Lower lobe of right lung (tissue), 2 donors: ENCODE measurements around the gene TAOK3. TPM values are rescaled to one million over a fixed set of nuclear protein-coding genes. Genes with fewer than 3 reads are reported as not detected.
"Not testable (repeated sequence)": the region's sequence is repeated elsewhere in the genome, so short reads cannot be mapped to it uniquely, and the experiment has no call there.

Source experiments
- ATAC-seq, 2 donors: fragments of 200-7000 bp; cut with Tn5 transposase; one replicate each; pipeline ENCODE4 v1.9.1; 2020 to 2022; ENCODE audit warnings: mild to moderate bottlenecking in 2 of 2, moderate library complexity in 2 of 2
- DNase-seq: peaks from one replicate; pipeline ENCODE4 v3.0.0-alpha.2; 2020
- H3K27ac ChIP-seq: fragments of 200-600 bp; one replicate; pipeline ENCODE4 v1.8.0; 2022
- H3K27me3 ChIP-seq: fragments of 200-600 bp; one replicate; pipeline ENCODE4 v1.8.0; 2022; ENCODE audit warnings: low read depth
- H3K36me3 ChIP-seq: fragments of 200-600 bp; one replicate; pipeline ENCODE4 v1.8.0; 2022; ENCODE audit warnings: mild to moderate bottlenecking
- H3K4me1 ChIP-seq: fragments of 200-600 bp; one replicate; pipeline ENCODE4 v1.8.0; 2022
- H3K4me3 ChIP-seq: fragments of 200-600 bp; one replicate; pipeline ENCODE4 v1.8.0; 2022; ENCODE audit warnings: mild to moderate bottlenecking
- H3K9me3 ChIP-seq: fragments of 200-600 bp; one replicate; pipeline ENCODE4 v1.8.0; 2022
- CTCF ChIP-seq: fragments of 200-600 bp; IDR thresholded peaks from one replicate; pipeline ENCODE4 v1.8.0; 2022; ENCODE audit warnings: antibody characterized with exemption, mild to moderate bottlenecking
- intact Hi-C: fragments of 100-400 bp; cut with DNase I; formaldehyde crosslinking; loops from one replicate; pipeline ENCODE4 v1.11.0; 2022
- total RNA-seq: library from RNA; stranded (reverse); fragmentation: NEBNext Ultra II Directional; extraction: Animal tissue kit (Norgen Biotek cat#: 25700); gene quantifications from one replicate; pipeline ENCODE4 v1.2.1, GENCODE V29; 2021
- donor health status: DM: no; HTN: yes; CAD: no; lungs with severe emphysema.

The TAOK3 gene
- total RNA-seq, 1 donor from 2014 or later, result 68.8 TPM

GRCh38 chr12:118354903-118355302, 17.8 kb downstream of the TAOK3 start:
- Histone ChIP-seq H3K27me3 (no peaks in the 10 kb centered on the region), H3K27ac (no peak overlapping the region), H3K36me3 (no peaks in the 10 kb centered on the region), H3K4me3 (no peak overlapping the region), H3K4me1 (peaks cover 43% of the 10 kb centered on the region), H3K9me3 (no peaks in the 10 kb centered on the region)
- ATAC-seq, result no peak
- intact Hi-C loops, result no loop called here
- no peak for TF ChIP-seq CTCF
- no peak for DNase-seq

GRCh38 chr12:118354503-118354902, 18.2 kb downstream of the TAOK3 start:
- H3K27ac ChIP-seq, H3K9me3 ChIP-seq, ATAC-seq, H3K27me3 ChIP-seq, DNase-seq, H3K4me3 ChIP-seq, H3K36me3 ChIP-seq, intact Hi-C loops: not testable (repeated sequence)
- peaks cover 39% of the 10 kb centered on the region for H3K4me1 ChIP-seq

GRCh38 chr12:118353721-118354120, 19.0 kb downstream of the TAOK3 start:
- H3K4me1 ChIP-seq, result peaks cover 32% of the 10 kb centered on the region
- no peak for TF ChIP-seq CTCF
- ATAC-seq, result no peak
- DNase-seq, result no peak
- H3K36me3 ChIP-seq, result no peaks in the 10 kb centered on the region
- H3K27me3 ChIP-seq, result no peaks in the 10 kb centered on the region
- intact Hi-C loops, result no loop called here
- H3K9me3 ChIP-seq, result no peaks in the 10 kb centered on the region
- no peak overlapping the region for H3K27ac ChIP-seq
- H3K4me3 ChIP-seq, result no peak overlapping the region

GRCh38 chr12:118350908-118351559, 21.7 kb downstream of the TAOK3 start:
- Histone ChIP-seq H3K4me3 (no peak overlapping the region), H3K4me1 (peaks cover 18% of the 10 kb centered on the region), H3K36me3 (no peaks in the 10 kb centered on the region), H3K27ac (no peak overlapping the region), H3K27me3 (no peaks in the 10 kb centered on the region), H3K9me3 (no peaks in the 10 kb centered on the region)
- intact Hi-C loops, result no loop called here
- ATAC-seq (no peak), DNase-seq (no peak)
- no peak for TF ChIP-seq CTCF

GRCh38 chr12:118347916-118348315, 24.8 kb downstream of the TAOK3 start:
- intact Hi-C loops, result no loop called here
- no peak for ATAC-seq
- TF ChIP-seq CTCF, result no peak
- Histone ChIP-seq H3K9me3 (no peaks in the 10 kb centered on the region), H3K27me3 (no peaks in the 10 kb centered on the region), H3K27ac (no peak overlapping the region), H3K4me1 (peaks cover 13% of the 10 kb centered on the region), H3K36me3 (no peaks in the 10 kb centered on the region), H3K4me3 (no peak overlapping the region)
- no peak for DNase-seq

- intact Hi-C loops, result no loop called here
Observed at GRCh38 chr12:118346895-118347294, 25.8 kb downstream of the TAOK3 start.

More at GRCh38 chr12:118346895-118347294, 25.8 kb downstream of the TAOK3 start:
- no peaks in the 10 kb centered on the region for H3K36me3 ChIP-seq
- peaks cover 13% of the 10 kb centered on the region for H3K4me1 ChIP-seq
- DNase-seq, result no peak
- H3K27me3 ChIP-seq, result no peaks in the 10 kb centered on the region
- ATAC-seq, result peak in 1 of 2 donors; percentile 44
- no peak overlapping the region for H3K27ac ChIP-seq
- H3K4me3 ChIP-seq, result no peak overlapping the region
- no peaks in the 10 kb centered on the region for H3K9me3 ChIP-seq
- TF ChIP-seq CTCF, result no peak
